ENCODE data around the gene SURF6. TPM values are rescaled to one million over a fixed set of nuclear protein-coding genes. Genes with fewer than 3 reads are reported as not detected.

Gene SURF6
- total and polyA plus RNA-seq, 2 experiments from 2014 or later: 17.6 to 27.6 TPM

GRCh38 chr9:133344979-133345378 lies 9.0 kb upstream of the SURF6 start:
- H2AFZ ChIP-seq: no peak overlapping the region
- H3K9me2 ChIP-seq (ENCODE audit: insufficient read depth): no peaks in the 10 kb centered on the region
- DNase-seq (ENCODE audit: low spot score): no peak
- peaks cover 37% of the 10 kb centered on the region for H4K20me1 ChIP-seq (replicated peaks; ENCODE audit: insufficient read depth)
- Mint-ChIP-seq H3K27me3 (ENCODE audit: insufficient read depth, low read depth, poor library complexity) (peaks cover 23% of the 10 kb centered on the region), H3K27ac (no peak overlapping the region), H3K4me3 (no peak overlapping the region), H3K9me3 (no peaks in the 10 kb centered on the region; the same call in 2 of the 3 replicates), H3K36me3 (ENCODE audit: low read depth) (peaks cover 87% of the 10 kb centered on the region), H3K4me1 (peaks cover 24% of the 10 kb centered on the region)
- TF ChIP-seq EZH2 (IDR thresholded peaks at IDR 0.05; ENCODE audit: low read depth, unreplicated experiment): no peak
- TF ChIP-seq CTCF (conservative IDR thresholded peaks at IDR 0.05; ENCODE audit: low read depth in 2 of 2): no peak
- no peak for TF ChIP-seq ETS1 (IDR thresholded peaks at IDR 0.05)
- no peak for TF ChIP-seq ZNF114 (CRISPR knock-in tag; IDR thresholded peaks at IDR 0.05)
- TF ChIP-seq JUNB (IDR thresholded peaks at IDR 0.05; ENCODE audit: unreplicated experiment): no peak
- TF ChIP-seq ZNF462 (CRISPR knock-in tag; IDR thresholded peaks at IDR 0.05): no peak
- TF ChIP-seq ZNF331 (CRISPR knock-in tag; IDR thresholded peaks at IDR 0.05; ENCODE audit: low read depth): no peak
- no peak for TF ChIP-seq CREB1 (CRISPR knock-in tag; IDR thresholded peaks at IDR 0.05; ENCODE audit: low read depth)
- TF ChIP-seq REST (IDR thresholded peaks at IDR 0.05; ENCODE audit: unreplicated experiment): no peak
- no peak for TF ChIP-seq EZH2phosphoT487 (IDR thresholded peaks at IDR 0.05; ENCODE audit: unreplicated experiment)
- no peak for TF ChIP-seq NANOG (IDR thresholded peaks at IDR 0.05; ENCODE audit: borderline replicate concordance)
- TF ChIP-seq POLR2AphosphoS5 (IDR thresholded peaks at IDR 0.05; ENCODE audit: low read depth): no peak
- no peak for TF ChIP-seq STAT1 (IDR thresholded peaks at IDR 0.05; ENCODE audit: unreplicated experiment)
- ATAC-seq: no peak
- peaks cover 14% of the 10 kb centered on the region for H3K4me1 ChIP-seq (ENCODE audit: insufficient read depth)
- H3K79me2 ChIP-seq (replicated peaks; ENCODE audit: insufficient read depth): peaks cover 43% of the 10 kb centered on the region
- H3K27me3 ChIP-seq (ENCODE audit: insufficient read depth): no peaks in the 10 kb centered on the region
- no peak overlapping the region for H3K4me3 ChIP-seq
- no peak overlapping the region for H3K4me2 ChIP-seq
- peaks cover 27% of the 10 kb centered on the region for H3K36me3 ChIP-seq (ENCODE audit: insufficient read depth)
- peaks cover 33% of the 10 kb centered on the region for H3F3A ChIP-seq (replicated peaks; ENCODE audit: low read depth)
- no peak overlapping the region for H3K27ac ChIP-seq (ENCODE audit: low read depth)
